Cerebellar cortex (tissue), 1 donor: ENCODE results near the gene NTRK1.

Experiments used
- DNase-seq: peaks from one replicate; pipeline ENCODE4 v3.0.0-alpha.2; 2015; ENCODE audit warnings: low spot score

NTRK1 gene

GRCh38 chr1:156898161-156898566 is 37.5 kb downstream of the NTRK1 start:
- no peak for DNase-seq

- no peak for DNase-seq
Measured at GRCh38 chr1:156898971-156899664, 38.5 kb downstream of the NTRK1 start.

GRCh38 chr1:156899956-156900718 is 39.5 kb downstream of the NTRK1 start:
- DNase-seq: no peak

- no peak for DNase-seq
Measured at GRCh38 chr1:156900896-156901589, 40.4 kb downstream of the NTRK1 start.

GRCh38 chr1:156901590-156901900 is 40.9 kb downstream of the NTRK1 start:
- no peak for DNase-seq

GRCh38 chr1:156901966-156902915 is 41.6 kb downstream of the NTRK1 start:
- no peak for DNase-seq

GRCh38 chr1:156903328-156904091 is 42.8 kb downstream of the NTRK1 start:
- DNase-seq: no peak

GRCh38 chr1:156904187-156904959 is 43.7 kb downstream of the NTRK1 start:
- no peak for DNase-seq

- no peak for DNase-seq
Measured at GRCh38 chr1:156905176-156905575, 44.5 kb downstream of the NTRK1 start.

GRCh38 chr1:156905651-156906050 is 45.0 kb downstream of the NTRK1 start:
- no peak for DNase-seq

- DNase-seq: no peak
Measured at GRCh38 chr1:156906206-156906906, 45.7 kb downstream of the NTRK1 start.

- no peak for DNase-seq
Measured at GRCh38 chr1:156908541-156908940, 47.9 kb downstream of the NTRK1 start.

GRCh38 chr1:156908955-156909354 is 48.3 kb downstream of the NTRK1 start:
- DNase-seq: no peak

GRCh38 chr1:156909671-156910070 is 49.0 kb downstream of the NTRK1 start:
- no peak for DNase-seq

- DNase-seq: no peak
Measured at GRCh38 chr1:156910309-156910782, 49.7 kb downstream of the NTRK1 start.

- DNase-seq: no peak
Measured at GRCh38 chr1:156911577-156912298, 51.1 kb downstream of the NTRK1 start.

GRCh38 chr1:156912310-156912709 is 51.6 kb downstream of the NTRK1 start:
- no peak for DNase-seq

- DNase-seq: no peak
Measured at GRCh38 chr1:156912861-156913808, 52.5 kb downstream of the NTRK1 start.
